Measurements from ENCODE around the gene SMAD1. TPM values are rescaled to one million over a fixed set of nuclear protein-coding genes. Genes with fewer than 3 reads are reported as not detected.

The SMAD1 gene
- total RNA-seq, 1 experiment from 2014 or later, result 21.1 TPM

DNA sequence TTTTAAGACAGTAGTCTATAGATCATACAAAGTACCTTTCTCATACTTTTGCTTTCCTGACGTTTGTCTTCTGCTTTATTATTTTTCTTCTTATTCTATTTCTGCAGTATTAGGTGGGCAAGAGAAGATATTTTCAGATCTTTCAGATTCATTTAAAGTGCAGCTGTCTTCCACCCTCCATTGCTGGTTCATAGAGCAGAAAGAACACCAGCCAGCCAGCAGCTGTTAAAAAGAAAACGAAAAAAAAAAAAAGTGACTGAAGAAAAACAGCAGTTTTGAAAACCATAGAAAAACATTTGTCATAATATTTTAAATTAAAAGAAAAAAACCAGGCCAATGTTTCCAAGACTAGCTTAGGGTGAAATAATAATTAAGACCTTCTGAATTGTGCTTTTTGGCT lies 42.9 kb downstream of the SMAD1 start:
- Histone ChIP-seq H4K91ac (ENCODE audit: insufficient read length, low read depth, low read length) (no peak overlapping the region), H3K14ac (ENCODE audit: insufficient read depth, low read length) (no peak overlapping the region), H2BK15ac (ENCODE audit: low read depth, low read length) (no peak overlapping the region), H2AFZ (ENCODE audit: low read length) (no peak overlapping the region), H3K27me3 (ENCODE audit: insufficient read depth, low read length) (no peaks in the 10 kb centered on the region), H3K23me2 (ENCODE audit: insufficient read length, low read depth, low read length, poor library complexity, severe bottlenecking) (no peaks in the 10 kb centered on the region), H3K4me1 (ENCODE audit: insufficient read depth, low read length) (no peaks in the 10 kb centered on the region), H2AK5ac (ENCODE audit: insufficient read length, low read length) (no peak overlapping the region), H3T11ph (ENCODE audit: low read length) (no peak overlapping the region), H3K79me2 (ENCODE audit: insufficient read depth, low read length) (no peaks in the 10 kb centered on the region), H2BK20ac (ENCODE audit: low read depth, low read length, poor library complexity, severe bottlenecking) (no peak overlapping the region), H3K4me2 (ENCODE audit: insufficient read depth, insufficient read length, low read length) (no peak overlapping the region), H2BK120ac (ENCODE audit: low read depth, low read length, poor library complexity, severe bottlenecking) (no peak overlapping the region), H3K9ac (ENCODE audit: extremely low read depth, insufficient read length, low read length) (no peak overlapping the region), H4K20me1 (ENCODE audit: control insufficient read depth, insufficient read depth, insufficient read length) (no peaks in the 10 kb centered on the region), H3K18ac (ENCODE audit: insufficient read length, low read depth, low read length) (no peak overlapping the region), H3K4ac (ENCODE audit: low read depth, low read length) (no peak overlapping the region), H4K5ac (ENCODE audit: insufficient read length, low read depth, low read length) (no peak overlapping the region), H2BK12ac (ENCODE audit: insufficient read length, low read depth, low read length) (no peak overlapping the region), H2BK5ac (ENCODE audit: insufficient read length, low read length) (no peak overlapping the region), H3K56ac (ENCODE audit: insufficient read length, low read depth, low read length) (no peak overlapping the region), H3K23ac (ENCODE audit: insufficient read length, low read depth, low read length) (no peak overlapping the region), H3K79me1 (ENCODE audit: insufficient read depth, low read depth, low read length, poor library complexity, severe bottlenecking) (no peaks in the 10 kb centered on the region), H3K9me3 (ENCODE audit: control insufficient read depth, low read depth, low read length) (no peaks in the 10 kb centered on the region), H3K27ac (ENCODE audit: insufficient read length, low read depth, low read length) (no peak overlapping the region), H4K8ac (replicated peaks; ENCODE audit: insufficient read length, low read depth, low read length) (no peak overlapping the region)
- peaks cover 14 to 22% of the 10 kb centered on the region in 2 experiments for H3K4me1 Mint-ChIP-seq
- TF ChIP-seq, protein P1, sequence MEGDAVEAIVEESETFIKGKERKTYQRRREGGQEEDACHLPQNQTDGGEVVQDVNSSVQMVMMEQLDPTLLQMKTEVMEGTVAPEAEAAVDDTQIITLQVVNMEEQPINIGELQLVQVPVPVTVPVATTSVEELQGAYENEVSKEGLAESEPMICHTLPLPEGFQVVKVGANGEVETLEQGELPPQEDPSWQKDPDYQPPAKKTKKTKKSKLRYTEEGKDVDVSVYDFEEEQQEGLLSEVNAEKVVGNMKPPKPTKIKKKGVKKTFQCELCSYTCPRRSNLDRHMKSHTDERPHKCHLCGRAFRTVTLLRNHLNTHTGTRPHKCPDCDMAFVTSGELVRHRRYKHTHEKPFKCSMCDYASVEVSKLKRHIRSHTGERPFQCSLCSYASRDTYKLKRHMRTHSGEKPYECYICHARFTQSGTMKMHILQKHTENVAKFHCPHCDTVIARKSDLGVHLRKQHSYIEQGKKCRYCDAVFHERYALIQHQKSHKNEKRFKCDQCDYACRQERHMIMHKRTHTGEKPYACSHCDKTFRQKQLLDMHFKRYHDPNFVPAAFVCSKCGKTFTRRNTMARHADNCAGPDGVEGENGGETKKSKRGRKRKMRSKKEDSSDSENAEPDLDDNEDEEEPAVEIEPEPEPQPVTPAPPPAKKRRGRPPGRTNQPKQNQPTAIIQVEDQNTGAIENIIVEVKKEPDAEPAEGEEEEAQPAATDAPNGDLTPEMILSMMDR (conservative IDR thresholded peaks at IDR 0.05), result no peak
- H3K36me3 Mint-ChIP-seq (ENCODE audit: insufficient read depth in 1 of 3, low read depth in 3 of 3), result peaks cover 0 to 4% (median 3%) of the 10 kb centered on the region in 3 experiments; a peak in 2 of 7 replicates
- no peaks in the 10 kb centered on the region for H3K27me3 Mint-ChIP-seq (ENCODE audit: low read depth)
- DNase-seq, result no peak
- no peaks in the 10 kb centered on the region for H3K9me3 Mint-ChIP-seq
- no peak overlapping the region for H3K4me3 Mint-ChIP-seq
- H3K27ac Mint-ChIP-seq, result no peak overlapping the region
- no CpG with 5 or more reads among the region's 2 CpGs for WGBS (ENCODE audit: extremely low coverage, insufficient read length, low lambda C conversion rate)
